Astrocyte (in vitro differentiated cells and primary cell): ENCODE measurements around the gene SRM.

Experiments
- EZH2 ChIP-seq: IDR thresholded peaks from 2 replicates; pipeline ENCODE4 v1.6.1; 2012; ENCODE audit warnings: mild to moderate bottlenecking, low read length, inconsistent platforms; ENCODE audit not compliant: insufficient read depth
- TF ChIP-seq, protein P1 (sequence below): IDR thresholded peaks from 2 replicates; pipeline ENCODE4 v1.5.1; 2011; ENCODE audit warnings: low read depth, mild to moderate bottlenecking, inconsistent platforms, low read length, moderate library complexity; ENCODE audit not compliant: insufficient read depth

GRCh38 chr1:11046625-11047365 lies 13.0 kb downstream of the SRM start, which contains the start of gene MASP2:
- TF ChIP-seq EZH2, result no peak
- TF ChIP-seq, protein P1, sequence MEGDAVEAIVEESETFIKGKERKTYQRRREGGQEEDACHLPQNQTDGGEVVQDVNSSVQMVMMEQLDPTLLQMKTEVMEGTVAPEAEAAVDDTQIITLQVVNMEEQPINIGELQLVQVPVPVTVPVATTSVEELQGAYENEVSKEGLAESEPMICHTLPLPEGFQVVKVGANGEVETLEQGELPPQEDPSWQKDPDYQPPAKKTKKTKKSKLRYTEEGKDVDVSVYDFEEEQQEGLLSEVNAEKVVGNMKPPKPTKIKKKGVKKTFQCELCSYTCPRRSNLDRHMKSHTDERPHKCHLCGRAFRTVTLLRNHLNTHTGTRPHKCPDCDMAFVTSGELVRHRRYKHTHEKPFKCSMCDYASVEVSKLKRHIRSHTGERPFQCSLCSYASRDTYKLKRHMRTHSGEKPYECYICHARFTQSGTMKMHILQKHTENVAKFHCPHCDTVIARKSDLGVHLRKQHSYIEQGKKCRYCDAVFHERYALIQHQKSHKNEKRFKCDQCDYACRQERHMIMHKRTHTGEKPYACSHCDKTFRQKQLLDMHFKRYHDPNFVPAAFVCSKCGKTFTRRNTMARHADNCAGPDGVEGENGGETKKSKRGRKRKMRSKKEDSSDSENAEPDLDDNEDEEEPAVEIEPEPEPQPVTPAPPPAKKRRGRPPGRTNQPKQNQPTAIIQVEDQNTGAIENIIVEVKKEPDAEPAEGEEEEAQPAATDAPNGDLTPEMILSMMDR, result no peak
